A673 (cell line): ENCODE measurements around the gene LCN10. TPM values are rescaled to one million over a fixed set of nuclear protein-coding genes. Genes with fewer than 3 reads are reported as not detected.
"Not testable (repeated sequence)": the region's sequence is repeated elsewhere in the genome, so short reads cannot be mapped to it uniquely, and the experiment has no call there.

Experiments used
- BruUV-seq: library from RNA; stranded (reverse); fragments of 400-500 nt; replicated peaks from 2 replicates; lab custom pipeline; 2021; lab: Mats Ljungman, UMichigan
- CTCF ChIA-PET: fragments of 300-600 bp; sonication (Branson Sonifier 250); formaldehyde crosslinking; loops from one replicate; lab custom pipeline; 2022; ENCODE audit warnings: antibody characterized with exemption; lab: Charles Lee
- POLR2A ChIA-PET: fragments of 300-600 bp; sonication (Branson Sonifier 250); formaldehyde crosslinking; loops from one replicate; lab custom pipeline; 2022; ENCODE audit warnings: antibody characterized with exemption; ENCODE audit not compliant: low non-redundant PET; lab: Charles Lee
- DNase-seq: peaks from one replicate; pipeline ENCODE4 v3.0.0-alpha.2; 2015; ENCODE audit warnings: low spot score
- H3K27ac ChIP-seq: fragments of 200-600 bp; sonication (generic); 2 replicates; pipeline ENCODE4 v1.5.1; 2016; ENCODE audit warnings: mixed run types, low read depth, mild to moderate bottlenecking, mixed read lengths, antibody characterized with exemption, low read length; ENCODE audit not compliant: poor library complexity, severe bottlenecking
- H3K27me3 ChIP-seq: fragments of 200-600 bp; sonication (generic); replicated peaks from 2 replicates; pipeline ENCODE4 v1.6.1; 2017; ENCODE audit warnings: mixed run types, low read depth, mild to moderate bottlenecking, mixed read lengths, antibody characterized with exemption, low read length; ENCODE audit not compliant: insufficient read depth, poor library complexity
- H3K36me3 ChIP-seq: fragments of 200-600 bp; sonication (generic); 2 replicates; pipeline ENCODE4 v1.6.1; 2016; ENCODE audit warnings: mixed run types, mild to moderate bottlenecking, mixed read lengths, antibody characterized with exemption, low read length; ENCODE audit not compliant: insufficient read depth, poor library complexity, severe bottlenecking
- H3K4me1 ChIP-seq: fragments of 200-600 bp; sonication (generic); 2 replicates; pipeline ENCODE4 v1.6.1; 2017; ENCODE audit warnings: mixed run types, mild to moderate bottlenecking, mixed read lengths, antibody characterized with exemption, low read length; ENCODE audit not compliant: insufficient read depth, poor library complexity, severe bottlenecking
- H3K4me3 ChIP-seq: fragments of 200-600 bp; sonication (generic); 2 replicates; pipeline ENCODE4 v1.5.1; 2016; ENCODE audit warnings: low read depth, mixed run types, mild to moderate bottlenecking, mixed read lengths, low read length; ENCODE audit not compliant: poor library complexity, severe bottlenecking
- H3K9me3 ChIP-seq: fragments of 200-600 bp; sonication (generic); 2 replicates; pipeline ENCODE4 v1.6.1; 2016; ENCODE audit warnings: mixed run types, low read depth, mild to moderate bottlenecking, mixed read lengths, antibody characterized with exemption, low read length; ENCODE audit not compliant: poor library complexity, severe bottlenecking
- EZH2 ChIP-seq: fragments of 200-600 bp; sonication (generic); IDR thresholded peaks from 2 replicates; pipeline ENCODE4 v1.6.1; 2017; ENCODE audit warnings: borderline replicate concordance, low read depth, mild to moderate bottlenecking, mixed read lengths, antibody characterized with exemption, low read length; ENCODE audit not compliant: poor library complexity, severe bottlenecking
- intact Hi-C: fragments of 100-400 bp; cut with micrococcal nuclease; formaldehyde crosslinking; loops from one replicate; pipeline ENCODE4 v1.10.0; 2022; ENCODE audit not compliant: unreplicated experiment
- total RNA-seq: library from RNA; stranded (reverse); gene quantifications from 2 replicates; pipeline ENCODE4 v1.2.3, GENCODE V29; 2021
- TF ChIP-seq, protein P1 (sequence below): fragments of 300-800, 200-600 bp; sonication (generic); conservative IDR thresholded peaks from 2 replicates; pipeline ENCODE4 v1.5.1; 2017; ENCODE audit warnings: low read depth, mild to moderate bottlenecking, antibody characterized with exemption, low read length, moderate library complexity, mixed read lengths

LCN10 gene
- total RNA-seq, 1 experiment from 2014 or later: 0.15 TPM

DNA sequence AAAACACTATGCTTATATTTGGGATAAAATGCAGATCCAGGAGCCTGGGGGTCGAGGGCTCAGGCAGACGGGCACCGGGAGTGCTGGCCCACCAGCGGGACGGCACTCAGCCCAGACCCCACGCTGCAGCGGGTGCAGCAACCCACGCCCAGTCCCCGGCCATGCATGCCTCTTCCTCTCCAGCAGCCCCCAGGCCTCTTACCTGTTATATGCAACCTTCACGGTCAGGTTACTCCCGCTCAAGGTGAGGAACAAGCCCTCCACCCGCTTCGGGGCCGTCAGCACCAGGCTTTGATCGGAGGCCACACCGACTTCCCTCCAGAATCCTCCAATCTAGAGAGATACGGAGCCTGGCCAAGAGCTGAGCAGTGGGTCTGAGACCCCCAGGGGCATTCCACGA, 14.1 kb upstream of the LCN10 start:
- Histone ChIP-seq H3K27me3 (no peaks in the 10 kb centered on the region), H3K36me3 (no peaks in the 10 kb centered on the region), H3K27ac (no peak overlapping the region), H3K4me3 (no peak overlapping the region), H3K4me1 (peaks cover 5% of the 10 kb centered on the region), H3K9me3 (no peaks in the 10 kb centered on the region)
- DNase-seq: no peak
- ChIA-PET POLR2A (no interaction called here), CTCF (no interaction called here)
- BruUV-seq: no TSS peak
- TF ChIP-seq, protein P1, sequence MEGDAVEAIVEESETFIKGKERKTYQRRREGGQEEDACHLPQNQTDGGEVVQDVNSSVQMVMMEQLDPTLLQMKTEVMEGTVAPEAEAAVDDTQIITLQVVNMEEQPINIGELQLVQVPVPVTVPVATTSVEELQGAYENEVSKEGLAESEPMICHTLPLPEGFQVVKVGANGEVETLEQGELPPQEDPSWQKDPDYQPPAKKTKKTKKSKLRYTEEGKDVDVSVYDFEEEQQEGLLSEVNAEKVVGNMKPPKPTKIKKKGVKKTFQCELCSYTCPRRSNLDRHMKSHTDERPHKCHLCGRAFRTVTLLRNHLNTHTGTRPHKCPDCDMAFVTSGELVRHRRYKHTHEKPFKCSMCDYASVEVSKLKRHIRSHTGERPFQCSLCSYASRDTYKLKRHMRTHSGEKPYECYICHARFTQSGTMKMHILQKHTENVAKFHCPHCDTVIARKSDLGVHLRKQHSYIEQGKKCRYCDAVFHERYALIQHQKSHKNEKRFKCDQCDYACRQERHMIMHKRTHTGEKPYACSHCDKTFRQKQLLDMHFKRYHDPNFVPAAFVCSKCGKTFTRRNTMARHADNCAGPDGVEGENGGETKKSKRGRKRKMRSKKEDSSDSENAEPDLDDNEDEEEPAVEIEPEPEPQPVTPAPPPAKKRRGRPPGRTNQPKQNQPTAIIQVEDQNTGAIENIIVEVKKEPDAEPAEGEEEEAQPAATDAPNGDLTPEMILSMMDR: no peak
- no peak for TF ChIP-seq EZH2
- intact Hi-C loops: no loop called here

DNA sequence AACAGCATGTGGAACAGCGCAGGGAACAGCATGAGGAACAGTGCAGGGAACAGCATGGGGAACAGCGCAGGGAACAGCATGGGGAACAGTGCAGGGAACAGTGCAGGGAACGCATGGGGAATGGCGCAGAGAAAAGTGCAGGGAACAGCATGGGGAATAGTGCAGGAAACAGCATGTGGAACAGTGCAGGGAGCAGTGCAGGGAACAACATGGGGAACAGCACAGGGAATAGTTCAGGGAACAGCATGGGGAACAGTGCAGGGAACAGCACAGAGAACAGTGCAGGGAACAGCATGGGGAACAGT, 13.3 kb upstream of the LCN10 start:
- DNase-seq: no peak
- Histone ChIP-seq H3K27ac (no peak overlapping the region), H3K4me1 (peaks cover 5% of the 10 kb centered on the region), H3K36me3 (no peaks in the 10 kb centered on the region), H3K9me3 (peaks cover 7% of the 10 kb centered on the region), H3K27me3 (no peaks in the 10 kb centered on the region), H3K4me3 (no peak overlapping the region)
- POLR2A ChIA-PET: no interaction called here
- BruUV-seq: no TSS peak
- TF ChIP-seq, protein P1: no peak
- TF ChIP-seq EZH2: no peak
- intact Hi-C loops: no loop called here
- CTCF ChIA-PET: no interaction called here

DNA sequence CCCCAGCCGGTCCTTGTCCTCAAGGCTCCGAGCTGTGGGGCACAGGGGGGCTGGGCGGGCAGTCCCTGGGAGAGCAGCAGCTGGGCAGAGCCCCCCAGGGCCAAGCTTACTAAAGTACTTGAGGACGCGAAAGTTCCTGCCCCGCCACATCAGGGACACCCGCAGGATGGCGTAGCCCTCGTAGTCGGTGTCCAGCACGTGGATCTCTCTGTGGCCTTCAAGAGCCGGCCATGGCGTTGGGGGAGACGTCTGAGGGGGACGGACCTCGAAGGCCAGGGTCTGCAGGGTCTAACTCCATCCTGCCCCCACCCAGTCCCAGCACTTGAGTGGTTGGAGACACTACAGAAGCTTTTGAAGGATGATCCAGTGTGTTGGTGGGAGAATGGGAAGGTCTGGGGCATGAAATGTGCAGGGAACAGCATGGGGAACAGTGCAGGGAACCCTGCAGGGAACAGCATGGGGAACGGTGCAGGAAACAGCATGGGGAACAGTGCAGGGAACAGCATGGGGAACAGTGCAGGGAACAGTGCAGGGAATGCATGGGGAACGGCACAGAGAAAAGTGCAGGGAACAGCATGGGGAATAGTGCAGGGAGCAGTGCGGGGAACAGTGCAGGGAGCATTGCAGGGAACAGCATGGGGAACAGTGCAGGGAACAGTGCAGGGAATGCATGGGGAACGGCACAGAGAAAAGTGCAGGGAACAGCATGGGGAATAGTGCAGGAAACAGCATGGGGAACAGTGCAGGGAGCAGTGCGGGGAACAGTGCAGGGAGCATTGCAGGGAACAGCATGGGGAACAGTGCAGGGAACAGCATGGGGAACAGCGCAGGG, 12.8 kb upstream of the LCN10 start:
- BruUV-seq, H3K4me1 ChIP-seq, H3K9me3 ChIP-seq, H3K27me3 ChIP-seq, POLR2A ChIA-PET, H3K27ac ChIP-seq, H3K36me3 ChIP-seq, CTCF ChIA-PET, H3K4me3 ChIP-seq, DNase-seq, intact Hi-C loops: not testable (repeated sequence)
